ENCODE measurements around the gene GP5. TPM values are rescaled to one million over a fixed set of nuclear protein-coding genes. Genes with fewer than 3 reads are reported as not detected.

The GP5 gene
- total RNA-seq, 1 experiment from 2014 or later = 0.10 TPM

GRCh38 chr3:194377708-194378107 lies 21.4 kb downstream of the GP5 start:
- DNase-seq (ENCODE audit: low spot score) = no peak

DNA sequence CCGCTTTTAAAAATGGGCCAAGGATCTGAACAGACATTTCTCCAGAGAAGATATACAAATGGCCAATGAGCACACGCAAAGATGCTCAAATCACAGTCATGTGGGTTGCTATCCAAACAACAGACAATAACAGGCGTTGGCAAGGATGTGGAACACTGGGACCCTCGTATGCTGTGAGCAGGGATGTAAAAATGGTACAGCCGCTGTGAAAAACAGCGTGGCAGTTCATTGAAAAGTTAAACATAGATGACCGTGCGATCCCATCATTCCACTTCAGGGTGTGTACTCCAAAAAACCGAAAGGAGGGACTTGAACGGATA lies 22.9 kb downstream of the GP5 start:
- no peak for DNase-seq (ENCODE audit: low spot score)

DNA sequence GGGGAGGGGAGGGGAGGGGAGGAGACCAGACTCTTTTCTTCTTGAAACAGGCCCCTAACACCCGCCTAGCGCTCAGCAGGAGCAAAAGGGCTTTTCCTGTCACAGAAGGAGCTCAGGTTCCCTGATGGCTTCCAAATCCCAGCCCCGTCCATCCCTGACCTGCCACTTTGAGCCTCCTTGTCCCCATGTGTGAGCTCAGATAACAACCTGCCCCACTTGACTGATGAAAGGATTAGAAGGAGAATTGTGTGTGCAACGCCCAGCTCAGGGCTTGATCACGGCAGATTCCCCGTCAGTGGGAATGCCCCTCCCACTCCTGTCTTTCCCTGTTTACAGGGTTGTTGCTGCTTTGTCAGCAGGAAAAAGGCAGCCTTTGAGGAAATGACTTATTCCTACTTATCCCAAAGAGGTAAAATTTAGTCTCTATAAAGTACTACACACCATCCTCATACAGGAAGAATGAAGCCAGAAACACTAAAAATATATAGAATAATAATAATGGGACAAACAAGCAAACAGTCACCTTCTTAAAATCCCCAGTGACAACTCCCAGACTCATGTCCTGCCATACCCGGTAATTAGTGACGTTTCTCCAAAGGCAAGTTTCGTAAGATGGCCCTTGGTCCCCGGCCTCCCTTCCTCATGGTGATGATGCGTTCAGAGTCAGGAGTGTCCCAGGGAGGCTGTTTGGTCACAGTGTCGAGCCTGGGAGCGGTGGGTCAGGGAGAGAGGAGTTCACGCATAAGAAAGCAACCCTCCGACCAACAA lies 23.4 kb downstream of the GP5 start:
- DNase-seq (ENCODE audit: low spot score) = no peak

GRCh38 chr3:194374935-194375334 lies 24.1 kb downstream of the GP5 start:
- no peak for DNase-seq (ENCODE audit: low spot score)

DNA sequence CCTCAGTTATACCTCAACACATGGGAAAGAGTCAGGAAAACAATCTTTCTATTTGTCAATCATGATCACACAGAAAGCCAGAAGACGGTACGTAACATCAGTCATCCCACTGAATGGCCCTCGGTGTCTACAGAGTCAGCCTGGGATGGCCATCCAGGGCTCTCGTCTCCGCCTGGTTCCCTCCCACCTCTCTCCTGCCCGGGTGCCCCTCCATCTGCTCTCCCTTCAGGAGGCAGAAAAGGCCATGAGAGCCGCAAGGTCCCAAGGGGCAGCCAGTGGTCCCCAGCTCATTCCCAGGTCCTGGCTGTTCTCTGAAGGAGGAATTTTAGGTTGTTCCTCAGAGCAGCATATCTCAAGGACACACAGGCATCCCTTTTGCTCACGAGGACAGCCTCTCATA lies 25.2 kb downstream of the GP5 start:
- no peak for DNase-seq (ENCODE audit: low spot score)

GRCh38 chr3:194373028-194373427 lies 26.0 kb downstream of the GP5 start:
- no peak for DNase-seq (ENCODE audit: low spot score)

GRCh38 chr3:194370753-194371152 lies 28.3 kb downstream of the GP5 start:
- peak; percentile 18 for DNase-seq (ENCODE audit: low spot score)

- DNase-seq (ENCODE audit: low spot score) = peak; percentile 77
These were observed 29.4 kb downstream of the GP5 start, which contains the start of gene LRRC15 for GRCh38 chr3:194369522-194370279. LRRC15 (minus strand) TSS chr3:194369743; CDS start chr3:194361043, 8,700 bp downstream.

GRCh38 chr3:194368918-194369317 lies 30.1 kb downstream of the GP5 start:
- no peak for DNase-seq (ENCODE audit: low spot score)

GRCh38 chr3:194367992-194368841 lies 30.8 kb downstream of the GP5 start:
- DNase-seq (ENCODE audit: low spot score) = peak; percentile 79

- DNase-seq (ENCODE audit: low spot score) = no peak
These were observed 33.0 kb downstream of the GP5 start for GRCh38 chr3:194365978-194366490.

GRCh38 chr3:194365526-194365925 lies 33.5 kb downstream of the GP5 start:
- no peak for DNase-seq (ENCODE audit: low spot score)

DNA sequence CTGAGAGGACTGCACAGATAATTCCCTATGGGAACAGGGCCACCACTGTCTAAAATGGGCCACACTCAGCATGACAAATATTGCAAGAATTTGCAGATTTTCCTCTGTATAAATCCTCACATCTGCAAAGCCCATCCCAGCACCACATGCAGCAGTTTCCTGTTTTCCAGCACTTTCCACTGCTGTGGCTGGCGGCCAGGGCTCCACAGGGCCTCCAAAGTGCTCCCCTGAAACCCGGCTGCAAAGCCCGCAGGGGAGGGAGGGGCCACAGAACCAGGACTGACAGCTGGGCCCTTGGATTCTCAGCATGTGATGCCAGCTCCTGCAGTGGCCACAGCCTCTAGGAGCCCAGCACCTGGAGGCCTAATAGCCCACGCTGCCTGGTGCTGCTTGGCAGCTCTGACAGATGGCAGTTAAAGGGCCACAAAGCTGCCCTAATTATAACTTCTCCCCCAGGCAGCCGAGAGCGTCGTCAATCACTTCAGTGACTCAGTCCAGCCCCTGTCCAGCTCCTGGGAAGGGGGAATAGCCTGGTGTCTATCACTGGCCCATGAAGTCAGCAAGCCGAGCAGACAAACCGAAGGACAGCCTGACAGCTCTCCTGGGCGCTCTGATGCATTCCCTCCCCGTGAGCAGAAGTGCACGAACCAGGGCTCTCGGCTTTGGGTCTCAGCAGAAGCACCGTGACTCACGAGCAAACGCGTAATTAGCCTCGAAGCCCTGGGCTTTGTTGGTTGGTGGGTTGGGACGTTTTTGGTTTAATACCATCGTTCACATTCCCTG lies 34.2 kb downstream of the GP5 start:
- DNase-seq (ENCODE audit: low spot score) = peak; percentile 97

DNA sequence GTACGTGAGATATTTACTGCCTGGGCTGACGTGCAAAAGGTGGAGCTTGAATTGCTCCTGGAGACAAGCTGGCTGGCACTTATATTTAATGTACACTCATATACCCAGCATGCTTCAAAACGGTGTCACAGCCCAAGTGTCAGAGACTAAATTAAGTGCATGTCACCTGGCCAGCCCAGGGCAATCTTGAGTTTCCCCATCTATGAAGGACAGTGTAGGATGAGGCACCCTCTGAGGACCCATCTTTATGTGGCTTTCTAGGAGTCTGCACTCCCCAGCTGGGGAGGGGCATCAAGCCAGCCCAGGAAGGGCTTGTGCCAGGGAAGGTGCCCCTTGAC lies 34.8 kb downstream of the GP5 start:
- no peak for DNase-seq (ENCODE audit: low spot score)

DNA sequence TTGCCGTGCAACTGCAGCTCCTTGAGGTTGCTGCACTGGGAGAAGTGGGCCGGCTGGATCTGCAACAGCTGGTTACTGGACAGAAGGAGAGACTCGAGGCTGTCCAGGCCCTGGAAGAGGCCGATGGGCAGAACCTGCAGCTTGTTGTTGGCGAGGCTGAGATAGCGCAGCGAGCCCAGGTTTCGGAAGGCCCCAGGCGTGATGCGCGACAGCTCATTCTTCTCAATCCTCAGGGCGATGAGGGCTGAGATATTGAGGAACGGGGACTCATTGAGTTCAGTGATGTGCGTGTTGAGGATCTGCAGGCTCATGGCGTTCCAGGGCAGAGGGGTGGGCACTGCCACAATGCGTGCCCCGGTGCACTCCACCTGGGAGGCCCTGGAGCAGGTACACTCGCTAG lies 38.5 kb downstream of the GP5 start:
- no peak for DNase-seq (ENCODE audit: low spot score)

- DNase-seq (ENCODE audit: low spot score) = no peak
These were observed 41.4 kb downstream of the GP5 start for GRCh38 chr3:194357681-194358080.

DNA sequence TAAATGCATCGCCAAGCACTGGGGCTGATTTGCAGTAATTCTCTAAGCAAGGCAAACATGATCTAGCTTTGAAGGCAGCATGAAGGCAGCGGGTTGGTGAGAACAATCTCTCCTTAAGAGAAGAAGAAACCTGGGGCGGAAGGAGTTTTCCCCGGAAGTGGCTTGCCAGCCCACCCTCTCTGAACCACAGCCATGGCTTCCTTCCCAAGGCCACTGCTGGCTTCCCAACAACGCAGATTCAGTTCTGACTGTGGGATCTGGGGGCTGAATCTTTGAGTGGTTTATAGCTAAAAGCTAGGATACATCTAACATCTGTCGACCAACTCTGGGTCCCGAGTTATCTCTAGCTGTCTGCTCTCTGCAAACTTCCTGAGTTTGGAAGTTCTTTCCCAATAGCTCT lies 43.7 kb downstream of the GP5 start:
- no peak for DNase-seq (ENCODE audit: low spot score)

DNA sequence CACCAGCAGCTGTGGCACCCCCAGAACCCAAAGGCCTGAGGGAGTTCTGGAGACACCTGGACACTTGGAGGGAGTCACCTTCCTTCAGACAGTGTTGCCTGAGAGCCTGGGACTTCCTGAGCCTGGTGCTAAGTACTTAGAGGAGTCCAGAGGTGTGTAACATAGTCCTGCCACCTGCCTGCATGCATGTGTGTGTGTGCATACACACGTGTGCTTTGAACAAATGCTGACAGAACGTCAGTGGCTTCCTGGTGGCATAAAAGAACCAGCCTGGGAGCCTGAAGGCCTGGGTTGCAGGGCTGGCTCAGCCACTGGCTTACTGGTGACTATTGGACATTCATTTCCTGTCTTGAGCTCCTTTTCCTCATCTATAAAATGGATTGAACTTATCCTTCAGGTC lies 44.8 kb downstream of the GP5 start:
- no peak for DNase-seq (ENCODE audit: low spot score)

- DNase-seq (ENCODE audit: low spot score) = no peak
These were observed 46.3 kb downstream of the GP5 start for GRCh38 chr3:194352667-194353246.

DNA sequence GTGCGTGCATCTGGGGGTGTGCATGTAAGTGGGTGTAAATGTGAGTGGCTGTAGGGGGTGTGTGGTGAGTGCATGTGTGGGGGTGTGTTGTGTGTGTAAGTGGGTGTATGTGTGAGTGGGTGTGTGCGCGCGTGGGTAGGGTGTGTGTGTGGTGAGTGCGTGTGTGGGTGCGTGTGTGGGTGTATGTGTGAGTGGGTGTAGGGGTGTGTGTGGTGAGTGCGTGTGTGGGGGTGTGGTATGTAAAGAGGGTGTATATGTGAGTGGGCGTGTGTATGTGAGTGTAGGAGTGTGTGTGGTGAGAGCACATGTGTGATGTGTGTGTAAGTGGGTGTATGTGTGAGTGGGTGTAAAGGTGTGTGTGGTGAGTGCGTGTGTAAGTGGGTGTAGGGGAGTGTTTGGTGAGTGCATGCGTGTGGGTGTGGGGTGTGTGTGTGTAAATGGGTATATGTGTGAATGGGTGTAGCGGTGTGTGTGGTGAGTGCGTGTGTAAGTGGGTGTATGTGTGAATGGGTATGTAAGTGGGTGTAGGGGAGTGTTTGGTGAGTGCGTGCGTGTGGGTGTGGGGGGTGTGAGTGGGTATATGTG lies 47.0 kb downstream of the GP5 start:
- no peak for DNase-seq (ENCODE audit: low spot score)

Data from A172 (cell line).